ENCODE results near the gene DAB1. TPM values are rescaled to one million over a fixed set of nuclear protein-coding genes. Genes with fewer than 3 reads are reported as not detected.

Gene DAB1
- polyA plus RNA-seq, 1 donor from 2014 or later, result 11.4 TPM

DNA sequence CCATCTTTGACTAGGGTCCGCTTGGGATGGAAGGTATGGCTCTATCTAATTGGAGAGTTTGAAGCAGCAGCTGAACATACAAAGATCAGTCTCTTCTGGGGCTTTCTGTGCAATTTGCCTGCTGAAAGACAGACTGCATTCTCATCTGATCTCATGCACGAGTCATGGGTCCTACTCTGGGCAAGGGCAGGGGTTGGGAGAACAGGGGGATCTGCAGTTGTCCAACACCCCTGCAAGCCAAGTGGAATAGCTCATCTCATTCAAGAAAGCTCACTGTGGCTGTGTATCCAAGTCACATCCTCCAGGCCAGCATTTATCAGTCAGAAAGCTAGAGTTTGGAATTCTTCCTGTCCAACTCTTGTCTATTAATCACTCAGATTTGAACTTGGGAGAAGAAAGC, 280.9 kb downstream of the DAB1 start:
- Histone ChIP-seq H3F3A (ENCODE audit: insufficient read depth, low read length, poor library complexity, severe bottlenecking) (no peaks in the 10 kb centered on the region), H3K9me2 (ENCODE audit: insufficient read depth, low read length) (no peaks in the 10 kb centered on the region), H2AFZ (ENCODE audit: low read depth, low read length) (no peak overlapping the region), H3K4me2 (ENCODE audit: low read length) (no peak overlapping the region), H3K27ac (ENCODE audit: low read length) (no peak overlapping the region), H3K27me3 (ENCODE audit: insufficient read depth, low read depth, low read length) (no peaks in the 10 kb centered on the region), H4K20me1 (ENCODE audit: insufficient read depth) (no peaks in the 10 kb centered on the region), H3K9ac (ENCODE audit: low read length) (no peak overlapping the region), H3K9me3 (ENCODE audit: low read length) (no peaks in the 10 kb centered on the region), H3K36me3 (ENCODE audit: insufficient read depth, low read length) (no peaks in the 10 kb centered on the region), H3K4me3 (ENCODE audit: low read length) (no peak overlapping the region), H3K79me2 (replicated peaks; ENCODE audit: insufficient read depth, low read length) (no peaks in the 10 kb centered on the region)
- TF ChIP-seq RAD21 (conservative IDR thresholded peaks at IDR 0.05), result no peak
- TF ChIP-seq POLR2AphosphoS5 (IDR thresholded peaks at IDR 0.05), result no peak
- TF ChIP-seq, protein P1, sequence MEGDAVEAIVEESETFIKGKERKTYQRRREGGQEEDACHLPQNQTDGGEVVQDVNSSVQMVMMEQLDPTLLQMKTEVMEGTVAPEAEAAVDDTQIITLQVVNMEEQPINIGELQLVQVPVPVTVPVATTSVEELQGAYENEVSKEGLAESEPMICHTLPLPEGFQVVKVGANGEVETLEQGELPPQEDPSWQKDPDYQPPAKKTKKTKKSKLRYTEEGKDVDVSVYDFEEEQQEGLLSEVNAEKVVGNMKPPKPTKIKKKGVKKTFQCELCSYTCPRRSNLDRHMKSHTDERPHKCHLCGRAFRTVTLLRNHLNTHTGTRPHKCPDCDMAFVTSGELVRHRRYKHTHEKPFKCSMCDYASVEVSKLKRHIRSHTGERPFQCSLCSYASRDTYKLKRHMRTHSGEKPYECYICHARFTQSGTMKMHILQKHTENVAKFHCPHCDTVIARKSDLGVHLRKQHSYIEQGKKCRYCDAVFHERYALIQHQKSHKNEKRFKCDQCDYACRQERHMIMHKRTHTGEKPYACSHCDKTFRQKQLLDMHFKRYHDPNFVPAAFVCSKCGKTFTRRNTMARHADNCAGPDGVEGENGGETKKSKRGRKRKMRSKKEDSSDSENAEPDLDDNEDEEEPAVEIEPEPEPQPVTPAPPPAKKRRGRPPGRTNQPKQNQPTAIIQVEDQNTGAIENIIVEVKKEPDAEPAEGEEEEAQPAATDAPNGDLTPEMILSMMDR (IDR thresholded peaks at IDR 0.05; ENCODE audit: poor library complexity, severe bottlenecking), result no peak
- TF ChIP-seq MXI1 (conservative IDR thresholded peaks at IDR 0.05; ENCODE audit: poor library complexity, severe bottlenecking), result no peak
- no peak for TF ChIP-seq EP300 (conservative IDR thresholded peaks at IDR 0.05; ENCODE audit: poor library complexity, severe bottlenecking)
- TF ChIP-seq TAF1 (IDR thresholded peaks at IDR 0.05; ENCODE audit: low read depth), result no peak
- no peak for TF ChIP-seq EZH2 (IDR thresholded peaks at IDR 0.05; ENCODE audit: borderline replicate concordance, insufficient read depth, low read length, poor library complexity, severe bottlenecking)
- TF ChIP-seq, protein P2, sequence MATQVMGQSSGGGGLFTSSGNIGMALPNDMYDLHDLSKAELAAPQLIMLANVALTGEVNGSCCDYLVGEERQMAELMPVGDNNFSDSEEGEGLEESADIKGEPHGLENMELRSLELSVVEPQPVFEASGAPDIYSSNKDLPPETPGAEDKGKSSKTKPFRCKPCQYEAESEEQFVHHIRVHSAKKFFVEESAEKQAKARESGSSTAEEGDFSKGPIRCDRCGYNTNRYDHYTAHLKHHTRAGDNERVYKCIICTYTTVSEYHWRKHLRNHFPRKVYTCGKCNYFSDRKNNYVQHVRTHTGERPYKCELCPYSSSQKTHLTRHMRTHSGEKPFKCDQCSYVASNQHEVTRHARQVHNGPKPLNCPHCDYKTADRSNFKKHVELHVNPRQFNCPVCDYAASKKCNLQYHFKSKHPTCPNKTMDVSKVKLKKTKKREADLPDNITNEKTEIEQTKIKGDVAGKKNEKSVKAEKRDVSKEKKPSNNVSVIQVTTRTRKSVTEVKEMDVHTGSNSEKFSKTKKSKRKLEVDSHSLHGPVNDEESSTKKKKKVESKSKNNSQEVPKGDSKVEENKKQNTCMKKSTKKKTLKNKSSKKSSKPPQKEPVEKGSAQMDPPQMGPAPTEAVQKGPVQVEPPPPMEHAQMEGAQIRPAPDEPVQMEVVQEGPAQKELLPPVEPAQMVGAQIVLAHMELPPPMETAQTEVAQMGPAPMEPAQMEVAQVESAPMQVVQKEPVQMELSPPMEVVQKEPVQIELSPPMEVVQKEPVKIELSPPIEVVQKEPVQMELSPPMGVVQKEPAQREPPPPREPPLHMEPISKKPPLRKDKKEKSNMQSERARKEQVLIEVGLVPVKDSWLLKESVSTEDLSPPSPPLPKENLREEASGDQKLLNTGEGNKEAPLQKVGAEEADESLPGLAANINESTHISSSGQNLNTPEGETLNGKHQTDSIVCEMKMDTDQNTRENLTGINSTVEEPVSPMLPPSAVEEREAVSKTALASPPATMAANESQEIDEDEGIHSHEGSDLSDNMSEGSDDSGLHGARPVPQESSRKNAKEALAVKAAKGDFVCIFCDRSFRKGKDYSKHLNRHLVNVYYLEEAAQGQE (IDR thresholded peaks at IDR 0.05; ENCODE audit: borderline replicate concordance), result no peak
- no peak for TF ChIP-seq SMC3 (conservative IDR thresholded peaks at IDR 0.05; ENCODE audit: poor library complexity)

DNA sequence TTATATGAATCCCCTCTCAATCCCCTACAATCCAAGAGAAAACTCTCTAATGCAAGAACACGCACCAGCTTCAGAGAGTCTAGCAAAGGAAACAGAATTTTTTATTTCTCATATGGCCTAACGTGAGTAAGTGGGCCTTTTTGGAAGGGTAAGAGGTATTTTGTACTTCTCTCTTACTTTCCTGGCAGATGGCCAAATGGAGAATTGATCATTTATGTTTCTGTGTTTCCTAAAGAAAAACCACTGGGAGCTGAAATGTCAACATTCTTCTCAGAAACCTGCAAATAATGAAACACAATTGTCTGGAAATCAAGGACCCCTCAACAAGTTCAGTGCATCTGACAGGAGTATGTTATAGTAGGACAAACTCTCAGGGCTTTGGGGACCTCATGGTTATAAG, 281.7 kb downstream of the DAB1 start:
- Histone ChIP-seq H3K4me2 (ENCODE audit: low read length) (no peak overlapping the region), H3K4me3 (ENCODE audit: low read length) (no peak overlapping the region), H3K27me3 (ENCODE audit: insufficient read depth, low read depth, low read length) (no peaks in the 10 kb centered on the region), H3K79me2 (replicated peaks; ENCODE audit: insufficient read depth, low read length) (no peaks in the 10 kb centered on the region), H2AFZ (ENCODE audit: low read depth, low read length) (no peak overlapping the region), H3K27ac (ENCODE audit: low read length) (no peak overlapping the region), H4K20me1 (ENCODE audit: insufficient read depth) (no peaks in the 10 kb centered on the region), H3K9me3 (ENCODE audit: low read length) (no peaks in the 10 kb centered on the region), H3K36me3 (ENCODE audit: insufficient read depth, low read length) (no peaks in the 10 kb centered on the region), H3K9ac (ENCODE audit: low read length) (no peak overlapping the region), H3F3A (ENCODE audit: insufficient read depth, low read length, poor library complexity, severe bottlenecking) (no peaks in the 10 kb centered on the region), H3K9me2 (ENCODE audit: insufficient read depth, low read length) (no peaks in the 10 kb centered on the region)
- TF ChIP-seq, protein P1 (IDR thresholded peaks at IDR 0.05; ENCODE audit: poor library complexity, severe bottlenecking), result no peak
- no peak for TF ChIP-seq RAD21 (conservative IDR thresholded peaks at IDR 0.05)
- no peak for TF ChIP-seq SMC3 (conservative IDR thresholded peaks at IDR 0.05; ENCODE audit: poor library complexity)
- TF ChIP-seq MXI1 (conservative IDR thresholded peaks at IDR 0.05; ENCODE audit: poor library complexity, severe bottlenecking), result no peak
- TF ChIP-seq, protein P2 (IDR thresholded peaks at IDR 0.05; ENCODE audit: borderline replicate concordance), result no peak
- TF ChIP-seq EP300 (conservative IDR thresholded peaks at IDR 0.05; ENCODE audit: poor library complexity, severe bottlenecking), result no peak
- no peak for TF ChIP-seq EZH2 (IDR thresholded peaks at IDR 0.05; ENCODE audit: borderline replicate concordance, insufficient read depth, low read length, poor library complexity, severe bottlenecking)
- no peak for TF ChIP-seq TAF1 (IDR thresholded peaks at IDR 0.05; ENCODE audit: low read depth)
- TF ChIP-seq POLR2AphosphoS5 (IDR thresholded peaks at IDR 0.05), result no peak

All from neural cell (in vitro differentiated cells).